ENCODE measurements around the gene ACP7. TPM values are rescaled to one million over a fixed set of nuclear protein-coding genes. Genes with fewer than 3 reads are reported as not detected.
"Not testable (repeated sequence)": the region's sequence is repeated elsewhere in the genome, so short reads cannot be mapped to it uniquely, and the experiment has no call there.

Gene ACP7
- total RNA-seq, 4 donors from 2014 or later: 0.90 to 3.1 (median 1.6) TPM

- WGBS, 2 donors: 76 to 78% methylated on average over 8 of the region's 8 CpGs
- Histone ChIP-seq H3K4me1 (peaks cover 0 to 14% (median 3%) of the 10 kb centered on the region in 4 donors), H3K4me3 (no peak overlapping the region), H3K36me3 (no peaks in the 10 kb centered on the region), H3K9me3 (no peaks in the 10 kb centered on the region), H3K27me3 (peaks cover 0 to 62% of the 10 kb centered on the region in 2 donors), H3K27ac (no peak overlapping the region)
- TF ChIP-seq, protein P1, sequence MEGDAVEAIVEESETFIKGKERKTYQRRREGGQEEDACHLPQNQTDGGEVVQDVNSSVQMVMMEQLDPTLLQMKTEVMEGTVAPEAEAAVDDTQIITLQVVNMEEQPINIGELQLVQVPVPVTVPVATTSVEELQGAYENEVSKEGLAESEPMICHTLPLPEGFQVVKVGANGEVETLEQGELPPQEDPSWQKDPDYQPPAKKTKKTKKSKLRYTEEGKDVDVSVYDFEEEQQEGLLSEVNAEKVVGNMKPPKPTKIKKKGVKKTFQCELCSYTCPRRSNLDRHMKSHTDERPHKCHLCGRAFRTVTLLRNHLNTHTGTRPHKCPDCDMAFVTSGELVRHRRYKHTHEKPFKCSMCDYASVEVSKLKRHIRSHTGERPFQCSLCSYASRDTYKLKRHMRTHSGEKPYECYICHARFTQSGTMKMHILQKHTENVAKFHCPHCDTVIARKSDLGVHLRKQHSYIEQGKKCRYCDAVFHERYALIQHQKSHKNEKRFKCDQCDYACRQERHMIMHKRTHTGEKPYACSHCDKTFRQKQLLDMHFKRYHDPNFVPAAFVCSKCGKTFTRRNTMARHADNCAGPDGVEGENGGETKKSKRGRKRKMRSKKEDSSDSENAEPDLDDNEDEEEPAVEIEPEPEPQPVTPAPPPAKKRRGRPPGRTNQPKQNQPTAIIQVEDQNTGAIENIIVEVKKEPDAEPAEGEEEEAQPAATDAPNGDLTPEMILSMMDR (IDR thresholded peaks at IDR 0.05): no peak
- no peak for TF ChIP-seq POLR2A (IDR thresholded peaks at IDR 0.05)
- no peak for TF ChIP-seq EP300 (IDR thresholded peaks at IDR 0.05)
- no peak for DNase-seq (ENCODE audit: low spot score in 2 of 2)
Measured at GRCh38 chr19:39087907-39088686, 3.9 kb downstream of the ACP7 start.

DNA sequence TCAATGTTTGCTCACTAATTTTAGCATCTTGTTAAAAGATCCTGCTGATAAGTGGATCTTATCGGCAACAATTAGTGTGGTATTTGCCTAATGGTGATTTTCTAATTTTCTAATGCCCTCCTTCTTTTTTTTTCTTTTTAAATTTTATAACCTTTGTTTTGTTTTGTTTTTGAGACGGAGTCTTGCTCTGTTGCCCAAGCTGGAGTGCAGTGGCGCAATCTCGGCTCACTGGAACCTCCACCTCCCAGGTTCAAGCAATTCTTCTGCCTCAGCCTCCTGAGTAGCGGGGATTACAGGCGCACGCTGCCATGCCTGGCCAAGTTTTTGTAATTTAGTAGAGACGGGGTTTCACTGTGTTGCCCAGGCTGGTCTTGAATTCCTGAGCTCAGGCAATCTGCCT, 5.8 kb downstream of the ACP7 start:
- not testable (repeated sequence) for H3K27ac ChIP-seq; H3K4me1 ChIP-seq; H3K36me3 ChIP-seq; H3K4me3 ChIP-seq; DNase-seq (ENCODE audit: low spot score in 2 of 2); H3K9me3 ChIP-seq
- 77 to 78% methylated on average over 8 of the region's 8 CpGs for WGBS, 2 donors
- H3K27me3 ChIP-seq: peaks cover 0 to 55% of the 10 kb centered on the region in 2 donors

DNA sequence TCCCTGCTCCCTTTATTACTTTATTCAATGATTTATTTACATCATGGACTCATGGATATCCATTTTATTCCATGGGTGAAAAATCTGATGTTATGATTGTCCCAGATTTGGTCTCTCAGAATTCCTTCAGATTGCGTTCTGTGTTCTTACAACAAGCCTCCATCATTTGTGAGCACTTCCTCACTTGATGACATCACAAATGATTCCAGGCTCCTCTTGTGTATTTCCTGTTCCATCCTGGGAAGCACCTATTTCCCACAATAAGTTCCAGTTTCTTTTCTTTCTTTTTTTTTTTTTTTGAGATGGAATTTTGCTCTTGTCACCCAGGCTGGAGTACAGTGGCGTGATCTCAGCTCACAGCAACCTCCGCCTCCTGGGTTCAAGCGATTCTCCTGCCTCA, 6.7 kb downstream of the ACP7 start:
- DNase-seq (ENCODE audit: low spot score in 2 of 2): no peak
- Histone ChIP-seq H3K9me3 (no peaks in the 10 kb centered on the region), H3K36me3 (no peaks in the 10 kb centered on the region), H3K4me1 (no peaks in the 10 kb centered on the region), H3K4me3 (no peak overlapping the region), H3K27ac (no peak overlapping the region), H3K27me3 (peaks cover 0 to 49% of the 10 kb centered on the region in 2 donors)
- TF ChIP-seq, protein P1 (IDR thresholded peaks at IDR 0.05): no peak
- TF ChIP-seq EP300 (IDR thresholded peaks at IDR 0.05) (no peak), POLR2A (IDR thresholded peaks at IDR 0.05) (no peak)
- 91 to 96% methylated on average over 4 of the region's 4 CpGs for WGBS, 2 donors

DNA sequence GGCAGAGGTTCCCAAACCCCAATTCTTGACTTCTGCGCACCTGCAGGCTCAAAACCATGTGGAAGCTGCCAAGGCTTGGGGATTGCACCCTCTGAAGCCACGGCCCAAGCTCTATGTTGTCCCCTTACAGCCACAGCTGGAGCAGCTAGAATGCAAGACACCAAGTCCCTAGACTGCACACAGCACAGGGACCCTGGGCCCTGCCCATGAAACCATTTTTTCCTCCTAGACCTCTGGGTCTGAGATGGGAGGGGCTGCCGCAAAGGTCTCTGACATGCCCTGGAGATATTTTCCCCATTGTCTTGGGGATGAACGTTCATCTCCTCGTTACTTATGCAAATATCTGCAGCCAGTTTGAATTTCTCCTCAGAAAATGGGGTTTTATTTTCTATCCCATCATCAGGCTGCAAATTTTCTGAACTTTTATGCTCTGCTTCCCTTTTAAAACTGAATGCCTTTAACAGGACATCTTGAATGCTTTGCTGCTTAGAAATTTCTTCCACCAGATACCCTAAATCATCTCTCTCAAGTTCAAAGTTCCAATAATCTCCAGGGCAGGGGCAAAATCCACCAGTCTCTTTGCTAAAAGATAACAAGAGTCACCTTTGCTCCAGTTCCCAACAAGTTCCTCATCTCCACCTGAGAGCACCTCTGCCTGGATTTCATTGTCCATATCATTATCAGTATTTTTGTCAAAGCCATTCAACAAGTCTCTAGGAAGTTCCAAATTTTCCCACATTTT, 11.8 kb downstream of the ACP7 start:
- peaks cover 0 to 53% of the 10 kb centered on the region in 2 donors for H3K27me3 ChIP-seq
- not testable (repeated sequence) for H3K36me3 ChIP-seq; DNase-seq (ENCODE audit: low spot score in 2 of 2); H3K4me3 ChIP-seq; H3K27ac ChIP-seq; H3K9me3 ChIP-seq; H3K4me1 ChIP-seq
- WGBS, 2 donors: 72 to 81% methylated on average over 5 of the region's 5 CpGs

- no peaks in the 10 kb centered on the region for H3K36me3 ChIP-seq
- no peak overlapping the region for H3K4me3 ChIP-seq
- peaks cover 0 to 46% of the 10 kb centered on the region in 2 donors for H3K27me3 ChIP-seq
- H3K9me3 ChIP-seq: no peaks in the 10 kb centered on the region
- DNase-seq (ENCODE audit: low spot score in 2 of 2): no peak
- H3K27ac ChIP-seq: no peak overlapping the region
- no peak for TF ChIP-seq POLR2A (IDR thresholded peaks at IDR 0.05)
- H3K4me1 ChIP-seq: no peaks in the 10 kb centered on the region
- WGBS, 2 donors: 65 to 78% methylated on average over 5 of the region's 5 CpGs
Measured at GRCh38 chr19:39097299-39097698, 13.1 kb downstream of the ACP7 start.

GRCh38 chr19:39097721-39098120, 13.6 kb downstream of the ACP7 start:
- Histone ChIP-seq H3K27ac (no peak overlapping the region), H3K4me1 (no peaks in the 10 kb centered on the region), H3K27me3 (peaks cover 0 to 46% of the 10 kb centered on the region in 2 donors), H3K36me3 (no peaks in the 10 kb centered on the region), H3K9me3 (no peaks in the 10 kb centered on the region), H3K4me3 (no peak overlapping the region)
- TF ChIP-seq POLR2A (IDR thresholded peaks at IDR 0.05) (no peak), EP300 (IDR thresholded peaks at IDR 0.05) (no peak)
- TF ChIP-seq, protein P1 (IDR thresholded peaks at IDR 0.05): no peak
- 68 to 74% methylated on average over 2 of the region's 2 CpGs for WGBS, 2 donors
- no peak for DNase-seq (ENCODE audit: low spot score in 2 of 2)
